T47D (cell line): Measurements from ENCODE around the gene F2R.
A peak's percentile ranks its signal among the peaks of the same experiment; 100 is the strongest.

Source experiments
- DNase-seq, 2 experiments: peaks; one replicate each; pipeline versions ENCODE4 v3.0.0 to v3.0.0-alpha.2; 2011 to 2012; ENCODE audit warnings: low read depth in 1 of 2, low spot score in 1 of 2
- JUND ChIP-seq: IDR thresholded peaks from 2 replicates; pipeline ENCODE4 v1.6.1; 2012; ENCODE audit warnings: low read depth
- in situ Hi-C: cut with HindIII; loops from 2 replicates; pipeline ENCODE4 v1.10.0; 2016; ENCODE audit warnings: low sequenced_read_pairs, low pct_unique_long_range_greater_than_20kb

The F2R gene

DNA sequence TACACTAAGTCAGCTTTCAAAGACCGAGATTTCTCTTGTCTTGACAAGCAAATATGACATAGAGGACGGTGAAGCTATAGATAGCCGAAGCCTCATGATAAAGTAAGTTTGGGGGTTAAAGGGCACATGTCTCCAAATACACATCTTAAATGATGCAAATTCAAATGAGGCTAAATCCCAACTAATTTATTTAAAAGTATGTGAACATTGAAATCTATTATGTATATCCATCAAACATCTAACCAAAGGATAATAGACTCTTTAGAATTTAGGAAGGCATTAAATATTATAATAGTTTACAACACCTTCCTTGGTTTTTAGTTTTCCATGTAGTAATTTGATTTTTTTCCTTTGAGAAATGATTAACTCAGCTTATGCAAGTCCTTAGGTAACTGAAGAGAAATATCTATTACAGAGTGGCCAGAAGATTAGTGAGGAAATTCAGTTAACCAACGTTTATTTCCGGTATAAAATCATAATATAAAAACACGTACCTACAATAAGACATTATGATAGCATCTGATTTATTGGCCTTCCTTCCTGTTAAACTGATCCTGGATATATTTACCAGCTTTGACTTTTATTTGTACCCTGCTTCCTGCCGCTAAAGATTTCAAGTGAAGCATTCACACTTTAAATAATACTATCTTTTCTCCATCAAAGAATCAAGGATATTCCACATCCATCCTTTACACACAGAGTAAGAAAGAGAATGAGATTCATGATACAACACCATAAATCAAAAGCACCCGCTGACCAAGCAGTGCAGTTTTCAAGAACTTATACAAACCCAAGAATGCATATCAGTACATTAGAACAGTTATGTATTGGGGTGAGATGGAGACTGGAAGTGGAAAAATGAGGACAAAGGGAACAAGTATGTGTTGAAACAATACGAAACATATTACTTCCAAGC lies 31.9 kb upstream of the F2R start:
- no peak for TF ChIP-seq JUND
- in situ Hi-C loops, result no loop called here
- no peak for DNase-seq

- TF ChIP-seq JUND, result no peak
- DNase-seq, result no peak
- in situ Hi-C loops, result no loop called here
Measured at GRCh38 chr5:76684756-76685519, 31.0 kb upstream of the F2R start.

GRCh38 chr5:76685704-76686103 lies 30.2 kb upstream of the F2R start:
- no peak for TF ChIP-seq JUND
- no peak for DNase-seq
- in situ Hi-C loops, result no loop called here

DNA sequence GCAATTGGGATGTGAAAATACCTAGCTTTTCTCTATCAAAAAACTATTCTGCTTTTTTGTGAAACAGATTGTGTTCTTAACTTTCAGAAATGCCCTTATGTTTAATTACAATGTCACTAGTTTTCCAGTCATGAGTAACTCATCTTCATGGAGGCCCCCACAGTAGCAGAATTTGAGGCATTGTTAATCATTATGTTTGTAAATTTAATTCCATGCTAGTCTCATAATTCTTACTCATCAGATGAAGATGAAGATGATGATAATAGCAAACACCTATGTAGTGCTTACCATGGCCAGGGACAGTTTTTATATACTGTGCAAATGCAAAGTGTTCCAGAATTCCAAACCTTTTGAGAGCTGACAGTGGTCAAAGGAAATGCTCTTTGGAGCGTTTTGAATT lies 27.7 kb upstream of the F2R start:
- in situ Hi-C loops, result no loop called here
- no peak for DNase-seq

DNA sequence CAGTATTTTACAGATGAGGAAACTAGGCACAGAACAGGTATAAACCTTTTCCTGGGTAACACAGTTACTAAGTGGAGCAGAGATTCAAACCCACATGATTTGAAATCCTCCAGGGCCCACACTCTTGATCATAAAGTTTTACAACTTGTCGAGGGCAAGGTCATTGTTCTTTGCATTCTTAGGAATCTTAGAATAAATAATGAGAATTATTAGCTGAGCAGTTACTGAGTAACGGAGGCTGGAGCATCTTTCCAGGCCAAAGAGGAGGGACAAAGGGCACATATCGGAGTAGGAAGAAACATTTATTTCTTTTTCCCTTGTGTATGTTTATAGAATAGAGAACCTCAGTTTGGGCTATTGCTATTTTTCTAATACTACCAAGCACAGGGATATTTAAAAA lies 27.1 kb upstream of the F2R start:
- DNase-seq, result no peak
- in situ Hi-C loops, result no loop called here
- TF ChIP-seq JUND, result no peak

More for the DNA sequence above, 27.7 kb upstream of the F2R start:
- TF ChIP-seq JUND, result no peak

- TF ChIP-seq JUND, result no peak
- in situ Hi-C loops, result no loop called here
- no peak for DNase-seq
Measured at GRCh38 chr5:76689321-76690036, 26.4 kb upstream of the F2R start.

GRCh38 chr5:76690037-76690679 lies 25.8 kb upstream of the F2R start:
- in situ Hi-C loops, result no loop called here
- no peak for TF ChIP-seq JUND
- no peak for DNase-seq

DNA sequence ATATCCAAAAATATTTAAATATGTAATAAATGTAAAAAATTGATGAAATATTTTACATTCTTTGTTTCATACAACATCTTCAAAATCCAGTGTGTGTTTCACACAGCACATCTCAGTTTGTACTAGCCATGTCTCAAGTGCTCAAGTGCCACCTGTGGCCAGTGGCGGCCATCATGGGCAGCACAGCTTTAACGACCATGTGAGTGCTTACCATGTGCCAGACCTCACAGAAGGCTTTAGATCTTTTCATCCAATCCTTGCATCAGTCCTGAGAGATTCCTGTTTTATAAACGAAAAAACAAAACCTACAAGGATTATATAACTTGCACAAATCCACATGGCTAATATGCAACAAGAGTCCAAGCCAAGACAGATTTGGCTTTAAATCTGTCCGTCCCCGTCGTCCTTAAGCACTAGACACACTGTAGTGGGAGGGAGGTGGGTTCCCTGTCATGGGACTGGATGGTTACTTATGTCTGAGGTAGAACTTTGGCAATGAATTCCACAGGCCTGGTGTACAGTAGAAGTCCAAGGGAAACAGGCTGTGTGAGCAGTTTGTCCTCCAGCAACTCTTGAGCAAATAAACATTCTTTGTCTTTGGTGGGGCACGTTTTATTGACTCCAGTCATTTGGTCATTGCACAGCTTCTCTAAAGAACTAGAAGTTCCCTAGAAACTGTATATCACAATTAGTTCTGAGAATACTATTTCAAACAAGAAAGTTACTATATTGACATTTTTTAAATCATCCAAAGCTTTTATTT lies 25.0 kb upstream of the F2R start:
- in situ Hi-C loops, result no loop called here
- no peak for TF ChIP-seq JUND
- peak in 1 of 2 experiments; percentile 71 for DNase-seq

- in situ Hi-C loops, result no loop called here
- no peak for TF ChIP-seq JUND
- no peak for DNase-seq
Measured at GRCh38 chr5:76691467-76692273, 24.3 kb upstream of the F2R start.

DNA sequence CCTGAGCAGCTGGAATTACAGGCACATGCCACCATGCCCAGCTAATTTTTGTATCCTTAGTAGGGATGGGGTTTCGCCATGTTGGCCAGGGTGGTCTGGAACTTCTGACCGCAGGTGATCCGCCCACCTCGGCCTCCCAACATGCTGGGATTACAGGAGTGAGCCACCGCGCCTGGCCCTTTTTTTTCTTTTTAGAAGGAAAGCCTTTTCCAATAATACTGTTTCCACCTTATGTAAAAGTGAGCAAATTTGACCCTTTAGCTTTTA lies 23.7 kb upstream of the F2R start:
- no peak for DNase-seq
- TF ChIP-seq JUND, result no peak
- in situ Hi-C loops, result no loop called here

GRCh38 chr5:76692651-76693050 lies 23.3 kb upstream of the F2R start:
- TF ChIP-seq JUND, result no peak
- in situ Hi-C loops, result no loop called here
- DNase-seq, result no peak
